Vagina (tissue), 2 donors: ENCODE data around the gene CRLF2.

ENCODE experiments used
- CTCF ChIP-seq, 3 experiments: fragments of 450-650 bp in 2 of 3; fragments of 200-600 bp in 1 of 3; sonication (generic) in 1 of 3; IDR thresholded peaks; one replicate each; pipeline ENCODE4 v1.5.1; 2017 to 2019; ENCODE audit warnings: antibody characterized with exemption in 3 of 3, mild to moderate bottlenecking in 2 of 3, moderate library complexity in 2 of 3
- POLR2A ChIP-seq, 2 donors: fragments of 450-650 bp; IDR thresholded peaks; one replicate each; pipeline ENCODE4 v1.6.1; 2017; ENCODE audit warnings: antibody characterized with exemption in 2 of 2, mild to moderate bottlenecking in 2 of 2, moderate library complexity in 2 of 2

- TF ChIP-seq POLR2A (IDR thresholded peaks at IDR 0.05) (no peak), CTCF (IDR thresholded peaks at IDR 0.05) (no peak)
These were observed 10.2 kb downstream of the CRLF2 start for GRCh38 chrX:1202251-1202650.
